Smooth muscle cell (in vitro differentiated cells): Measurements from ENCODE around the gene POU2F2. TPM values are rescaled to one million over a fixed set of nuclear protein-coding genes. Genes with fewer than 3 reads are reported as not detected.

Experiments
- DNase-seq: peaks from one replicate; lab custom pipeline; 2025; ENCODE audit not compliant: unreplicated experiment; lab: John Stamatoyannopoulos, UW
- H2AFZ ChIP-seq: fragments of 200-600 bp; sonication (generic); 2 replicates; pipeline ENCODE4 v1.6.0; 2016; ENCODE audit warnings: antibody characterized with exemption, low read depth, mild to moderate bottlenecking
- H3F3A ChIP-seq: fragments of 200-600 bp; sonication (generic); 2 replicates; pipeline ENCODE4 v1.6.0; 2017; ENCODE audit warnings: antibody characterized with exemption, low read depth
- H3K27ac ChIP-seq: fragments of 200-600 bp; sonication (generic); 2 replicates; pipeline ENCODE4 v1.5.1; 2016; ENCODE audit warnings: low read depth, mild to moderate bottlenecking
- H3K27me3 ChIP-seq: fragments of 200-600 bp; sonication (generic); 2 replicates; pipeline ENCODE4 v1.6.1; 2016; ENCODE audit warnings: low read depth, mild to moderate bottlenecking
- H3K36me3 ChIP-seq: fragments of 200-600 bp; sonication (generic); 2 replicates; pipeline ENCODE4 v1.5.1; 2016; ENCODE audit warnings: low read depth
- H3K4me1 ChIP-seq: fragments of 200-600 bp; sonication (generic); 2 replicates; pipeline ENCODE4 v1.5.1; 2016; ENCODE audit warnings: low read depth
- H3K4me2 ChIP-seq: fragments of 200-600 bp; sonication (generic); 2 replicates; pipeline ENCODE4 v1.6.0; 2016; ENCODE audit warnings: mild to moderate bottlenecking
- H3K4me3 ChIP-seq: fragments of 200-600 bp; sonication (generic); 2 replicates; pipeline ENCODE4 v1.5.1; 2016; ENCODE audit warnings: mild to moderate bottlenecking
- H3K79me2 ChIP-seq: fragments of 200-600 bp; sonication (generic); 2 replicates; pipeline ENCODE4 v1.6.0; 2016; ENCODE audit warnings: low read depth, mild to moderate bottlenecking
- H3K9ac ChIP-seq: fragments of 200-600 bp; sonication (generic); 2 replicates; pipeline ENCODE4 v1.6.0; 2016; ENCODE audit warnings: low read depth
- H3K9me3 ChIP-seq: fragments of 200-600 bp; sonication (generic); replicated peaks from 2 replicates; pipeline ENCODE4 v1.5.1; 2016; ENCODE audit warnings: low read depth
- H4K20me1 ChIP-seq: fragments of 200-600 bp; sonication (generic); 2 replicates; pipeline ENCODE4 v1.6.0; 2016; ENCODE audit warnings: low read depth
- WGBS: methylation state at CpG from one replicate; pipeline ENCODE4 v1.1.7; 2016; ENCODE audit warnings: low lambda C conversion rate; 5-methylcytosine and 5-hydroxymethylcytosine counted together
- polyA plus RNA-seq: library from polyadenylated mRNA; unstranded; fragments of >200 nt; fragmentation: Nextera tagmentation; extraction: Ambion mirVana; gene quantifications from 2 replicates; pipeline ENCODE4 v1.2.1, GENCODE V29; 2016
- total RNA-seq: library from RNA; depleted of rRNA; stranded (reverse); fragments of >200 nt; gene quantifications from 2 replicates; pipeline ENCODE4 v1.2.3, GENCODE V29; 2014
- TF ChIP-seq, protein P1 (sequence below): fragments of 200-600 bp; sonication (generic); IDR thresholded peaks from 2 replicates; pipeline ENCODE4 v1.5.1; 2017; ENCODE audit warnings: borderline replicate concordance, mild to moderate bottlenecking, antibody characterized with exemption; ENCODE audit not compliant: insufficient read depth, poor library complexity, severe bottlenecking

Gene POU2F2
- total and polyA plus RNA-seq, 2 experiments from 2014 or later: 0.99 to 6.3 TPM

DNA sequence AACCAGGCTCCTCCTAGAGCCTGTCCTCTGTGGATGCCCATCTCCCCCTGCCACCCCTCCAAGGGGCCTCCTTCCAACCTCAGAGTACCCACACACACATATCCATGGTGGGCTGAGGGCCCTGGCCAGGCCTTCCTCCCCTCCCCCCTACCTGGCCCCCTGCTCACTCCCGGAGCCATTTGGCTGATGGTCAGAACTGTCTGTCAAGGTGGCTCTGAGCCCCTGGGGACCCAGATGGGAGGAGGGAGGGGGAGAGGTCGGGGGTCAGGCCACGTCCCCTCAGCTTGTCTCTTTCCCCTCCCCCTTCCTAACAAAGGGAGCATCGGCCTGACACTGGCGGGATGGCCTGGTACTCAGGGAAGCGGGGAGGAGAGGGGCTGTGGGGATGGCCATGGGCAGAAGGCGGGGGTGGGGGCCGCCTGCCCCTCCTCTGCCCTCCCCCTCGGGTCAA is 18.7 kb upstream of the POU2F2 start:
- 60% methylated on average over 8 of the region's 9 CpGs for WGBS
- H3K9me3 ChIP-seq: no peaks in the 10 kb centered on the region
- no peaks in the 10 kb centered on the region for H3F3A ChIP-seq
- TF ChIP-seq, protein P1, sequence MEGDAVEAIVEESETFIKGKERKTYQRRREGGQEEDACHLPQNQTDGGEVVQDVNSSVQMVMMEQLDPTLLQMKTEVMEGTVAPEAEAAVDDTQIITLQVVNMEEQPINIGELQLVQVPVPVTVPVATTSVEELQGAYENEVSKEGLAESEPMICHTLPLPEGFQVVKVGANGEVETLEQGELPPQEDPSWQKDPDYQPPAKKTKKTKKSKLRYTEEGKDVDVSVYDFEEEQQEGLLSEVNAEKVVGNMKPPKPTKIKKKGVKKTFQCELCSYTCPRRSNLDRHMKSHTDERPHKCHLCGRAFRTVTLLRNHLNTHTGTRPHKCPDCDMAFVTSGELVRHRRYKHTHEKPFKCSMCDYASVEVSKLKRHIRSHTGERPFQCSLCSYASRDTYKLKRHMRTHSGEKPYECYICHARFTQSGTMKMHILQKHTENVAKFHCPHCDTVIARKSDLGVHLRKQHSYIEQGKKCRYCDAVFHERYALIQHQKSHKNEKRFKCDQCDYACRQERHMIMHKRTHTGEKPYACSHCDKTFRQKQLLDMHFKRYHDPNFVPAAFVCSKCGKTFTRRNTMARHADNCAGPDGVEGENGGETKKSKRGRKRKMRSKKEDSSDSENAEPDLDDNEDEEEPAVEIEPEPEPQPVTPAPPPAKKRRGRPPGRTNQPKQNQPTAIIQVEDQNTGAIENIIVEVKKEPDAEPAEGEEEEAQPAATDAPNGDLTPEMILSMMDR: no peak
- H3K27me3 ChIP-seq: peaks cover 53% of the 10 kb centered on the region
- no peaks in the 10 kb centered on the region for H3K36me3 ChIP-seq
- H3K27ac ChIP-seq: no peak overlapping the region
- H3K4me3 ChIP-seq: no peak overlapping the region
- no peak overlapping the region for H2AFZ ChIP-seq
- H3K4me2 ChIP-seq: no peak overlapping the region
- no peaks in the 10 kb centered on the region for H3K79me2 ChIP-seq
- no peak overlapping the region for H3K9ac ChIP-seq
- no peak for DNase-seq
- H3K4me1 ChIP-seq: peaks cover 3% of the 10 kb centered on the region
- no peaks in the 10 kb centered on the region for H4K20me1 ChIP-seq

DNA sequence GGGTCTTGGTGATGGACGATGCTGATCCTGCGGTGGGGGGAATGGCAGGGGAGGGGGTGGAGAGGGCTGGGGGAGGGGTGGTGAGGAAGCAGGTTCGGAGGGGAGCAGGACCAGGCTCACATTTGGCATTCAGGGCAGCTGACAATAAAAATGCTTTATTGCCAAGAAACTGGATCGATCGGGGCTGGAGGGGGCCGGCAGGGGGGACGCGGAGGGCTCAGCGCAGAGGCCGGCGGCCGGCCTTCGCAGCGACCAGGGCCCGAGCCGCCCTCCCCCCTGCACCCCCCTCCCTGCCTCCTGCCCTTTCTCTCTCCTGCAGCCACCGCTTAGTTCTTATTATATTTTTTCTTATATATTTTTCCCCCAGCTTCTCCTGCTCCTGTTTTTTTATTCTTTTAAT is 18.1 kb upstream of the POU2F2 start:
- Histone ChIP-seq H2AFZ (no peak overlapping the region), H3K9me3 (no peaks in the 10 kb centered on the region), H3K79me2 (no peaks in the 10 kb centered on the region), H3K9ac (no peak overlapping the region), H4K20me1 (no peaks in the 10 kb centered on the region), H3K4me3 (no peak overlapping the region), H3K4me1 (peaks cover 3% of the 10 kb centered on the region), H3F3A (no peaks in the 10 kb centered on the region), H3K27ac (no peak overlapping the region), H3K4me2 (no peak overlapping the region), H3K36me3 (no peaks in the 10 kb centered on the region), H3K27me3 (peaks cover 52% of the 10 kb centered on the region)
- no peak for DNase-seq
- 73% methylated on average over 2 of the region's 17 CpGs for WGBS
- TF ChIP-seq, protein P1: no peak

DNA sequence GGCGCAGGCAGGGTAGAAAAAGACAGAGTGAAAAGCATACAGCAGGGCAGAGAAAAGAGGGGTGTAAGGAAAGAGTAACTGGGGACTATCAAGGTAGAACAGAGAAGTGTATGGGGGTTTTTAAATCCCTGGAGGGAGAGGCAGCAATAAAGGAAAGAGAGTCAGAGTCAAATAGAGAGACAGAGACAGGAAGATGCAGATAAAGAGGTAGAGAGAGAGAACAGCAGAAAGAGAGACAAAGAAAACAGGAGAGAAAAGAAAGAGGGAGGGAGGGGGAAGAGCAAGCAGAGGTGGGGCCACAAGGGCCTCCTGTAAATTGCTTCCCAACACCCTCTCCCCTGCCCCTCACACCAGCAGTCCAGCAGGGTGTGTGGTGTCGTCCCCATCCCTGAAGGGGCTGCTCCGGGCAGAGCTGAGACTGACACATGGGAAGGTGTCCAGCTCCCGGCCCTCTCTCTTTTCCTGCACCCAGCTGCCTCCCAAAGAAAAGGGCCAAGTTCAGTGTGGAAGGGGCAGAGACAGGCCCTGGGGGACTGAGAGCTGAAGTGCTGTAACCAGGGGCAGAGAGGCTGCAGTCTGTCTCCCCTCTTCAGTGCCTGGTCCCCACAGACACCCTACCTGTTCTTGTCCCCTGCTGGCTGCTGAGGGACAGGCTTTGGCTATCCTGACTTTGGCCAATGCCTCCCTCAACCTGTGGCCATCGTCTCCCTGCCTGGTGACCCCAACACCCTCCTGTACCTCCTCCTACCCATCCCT is 17.4 kb upstream of the POU2F2 start:
- Histone ChIP-seq H3K9me3 (no peaks in the 10 kb centered on the region), H2AFZ (no peak overlapping the region), H3K79me2 (no peaks in the 10 kb centered on the region), H3K27me3 (peaks cover 48% of the 10 kb centered on the region), H3K27ac (no peak overlapping the region), H3K4me2 (no peak overlapping the region), H3K36me3 (no peaks in the 10 kb centered on the region), H4K20me1 (no peaks in the 10 kb centered on the region), H3K4me1 (peaks cover 3% of the 10 kb centered on the region), H3F3A (no peaks in the 10 kb centered on the region), H3K4me3 (no peak overlapping the region), H3K9ac (no peak overlapping the region)
- 67% methylated on average over 5 of the region's 5 CpGs for WGBS
- DNase-seq: no peak
- TF ChIP-seq, protein P1: no peak

DNA sequence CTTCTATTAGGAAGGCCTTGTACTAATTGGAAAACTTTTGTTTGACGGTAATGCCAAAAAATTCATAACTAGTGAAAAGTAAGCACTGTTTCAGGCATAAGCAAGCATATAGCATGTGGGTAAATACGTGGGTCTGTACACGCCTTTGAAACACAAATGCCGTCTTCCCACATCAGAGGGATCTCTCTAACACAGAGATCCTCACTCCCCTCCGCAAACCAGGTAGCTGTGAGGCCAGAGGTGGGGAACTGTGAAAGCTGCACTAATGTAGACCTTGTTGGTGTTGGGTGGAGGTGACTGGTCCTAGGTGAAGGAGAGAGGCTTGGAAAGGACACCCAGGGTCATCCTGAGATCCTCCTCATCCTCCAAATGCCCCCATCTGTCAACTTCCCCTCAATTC is 16.0 kb upstream of the POU2F2 start:
- no peaks in the 10 kb centered on the region for H3K79me2 ChIP-seq
- H3K4me1 ChIP-seq: peaks cover 3% of the 10 kb centered on the region
- 87% methylated on average over 5 of the region's 5 CpGs for whole genome bisulfite sequencing
- DNase-seq: no peak
- H3K27ac ChIP-seq: no peak overlapping the region
- no peak overlapping the region for H3K4me3 ChIP-seq
- no peak overlapping the region for H2AFZ ChIP-seq
- H3K4me2 ChIP-seq: no peak overlapping the region
- H3K36me3 ChIP-seq: no peaks in the 10 kb centered on the region
- H3F3A ChIP-seq: no peaks in the 10 kb centered on the region
- no peaks in the 10 kb centered on the region for H4K20me1 ChIP-seq
- TF ChIP-seq, protein P1: no peak
- H3K27me3 ChIP-seq: peaks cover 47% of the 10 kb centered on the region
- no peak overlapping the region for H3K9ac ChIP-seq
- no peaks in the 10 kb centered on the region for H3K9me3 ChIP-seq
